ENCODE results near the gene ARPC1A. TPM values are rescaled to one million over a fixed set of nuclear protein-coding genes. Genes with fewer than 3 reads are reported as not detected.
"Not testable (repeated sequence)": the region's sequence is repeated elsewhere in the genome, so short reads cannot be mapped to it uniquely, and the experiment has no call there.

The ARPC1A gene
- total RNA-seq, 4 donors from 2014 or later, result 75.0 to 112 (median 98.3) TPM

- Histone ChIP-seq H3K4me1 (peaks cover 0 to 13% (median 0%) of the 10 kb centered on the region in 3 donors), H3K36me3 (peaks cover 0 to 100% of the 10 kb centered on the region in 2 donors)
- ATAC-seq, H3K27me3 ChIP-seq, H3K27ac ChIP-seq, H3K9me3 ChIP-seq, H3K4me3 ChIP-seq: not testable (repeated sequence)
- peak in 3 of 4 experiments; percentile 56 to 70 (median 62) for TF ChIP-seq CTCF (IDR thresholded peaks at IDR 0.05)
- WGBS, 2 donors (ENCODE audit: low coverage in 1 of 2), result 45 to 59% methylated on average over 10 to 13 of the region's 17 CpGs
Observed at GRCh38 chr7:99415513-99416127, 89.9 kb downstream of the ARPC1A start.

Other genes starting within 250 kb of the ARPC1A start
- gene SMURF1, start 181.8 kb upstream of the ARPC1A start, total RNA-seq, result 10 to 100 TPM; 20.1 to 26.2 (median 21.9) TPM
- under 1 TPM in 1 of 4 donors, not detected in 3; 0.27 TPM for gene KPNA7, start 117.8 kb upstream of the ARPC1A start, total RNA-seq
- gene MYH16, start 53.1 kb upstream of the ARPC1A start, total RNA-seq, result not detected
- gene ARPC1B, start 48.8 kb downstream of the ARPC1A start, total RNA-seq, result 100 to 1,000 TPM in 3 of 4 donors, 10 to 100 TPM in 1; 69.9 to 158 (median 138) TPM
- gene PDAP1, start 82.7 kb downstream of the ARPC1A start, total RNA-seq, result 100 to 1,000 TPM in 3 of 4 donors, 10 to 100 TPM in 1; 91.7 to 155 (median 123) TPM
- gene BUD31, start 83.1 kb downstream of the ARPC1A start, total RNA-seq, result 10 to 100 TPM; 47.3 to 73.4 (median 70.0) TPM
- 10 to 100 TPM in 1 of 4 donors, 1 to 10 TPM in 3; 6.2 to 10.8 (median 7.3) TPM for gene PTCD1, start 112.9 kb downstream of the ARPC1A start, total RNA-seq
- 10 to 100 TPM; 13.6 to 34.6 (median 23.0) TPM for gene CPSF4, start 113.0 kb downstream of the ARPC1A start, total RNA-seq
- gene ATP5MF, start 140.3 kb downstream of the ARPC1A start, total RNA-seq, result 100 to 1,000 TPM; 443 to 971 (median 916) TPM
- 1 to 10 TPM; 1.4 to 4.8 (median 4.6) TPM for gene ZNF789, start 147.0 kb downstream of the ARPC1A start, total RNA-seq
- gene ZNF394, start 174.4 kb downstream of the ARPC1A start, total RNA-seq, result 10 to 100 TPM; 29.9 to 54.1 (median 45.1) TPM
- 10 to 100 TPM in 2 of 4 donors, 1 to 10 TPM in 2; 7.5 to 12.5 (median 10.6) TPM for gene ZKSCAN5, start 178.8 kb downstream of the ARPC1A start, total RNA-seq
- 1 to 10 TPM; 3.5 to 8.6 (median 4.3) TPM for gene FAM200A, start 226.2 kb downstream of the ARPC1A start, total RNA-seq
- gene ZNF655, start 232.7 kb downstream of the ARPC1A start, total RNA-seq, result 100 to 1,000 TPM; 115 to 191 (median 116) TPM